Measurements from ENCODE around the gene YPEL1.

The YPEL1 gene, protein sequence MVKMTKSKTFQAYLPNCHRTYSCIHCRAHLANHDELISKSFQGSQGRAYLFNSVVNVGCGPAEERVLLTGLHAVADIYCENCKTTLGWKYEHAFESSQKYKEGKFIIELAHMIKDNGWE

DNA sequence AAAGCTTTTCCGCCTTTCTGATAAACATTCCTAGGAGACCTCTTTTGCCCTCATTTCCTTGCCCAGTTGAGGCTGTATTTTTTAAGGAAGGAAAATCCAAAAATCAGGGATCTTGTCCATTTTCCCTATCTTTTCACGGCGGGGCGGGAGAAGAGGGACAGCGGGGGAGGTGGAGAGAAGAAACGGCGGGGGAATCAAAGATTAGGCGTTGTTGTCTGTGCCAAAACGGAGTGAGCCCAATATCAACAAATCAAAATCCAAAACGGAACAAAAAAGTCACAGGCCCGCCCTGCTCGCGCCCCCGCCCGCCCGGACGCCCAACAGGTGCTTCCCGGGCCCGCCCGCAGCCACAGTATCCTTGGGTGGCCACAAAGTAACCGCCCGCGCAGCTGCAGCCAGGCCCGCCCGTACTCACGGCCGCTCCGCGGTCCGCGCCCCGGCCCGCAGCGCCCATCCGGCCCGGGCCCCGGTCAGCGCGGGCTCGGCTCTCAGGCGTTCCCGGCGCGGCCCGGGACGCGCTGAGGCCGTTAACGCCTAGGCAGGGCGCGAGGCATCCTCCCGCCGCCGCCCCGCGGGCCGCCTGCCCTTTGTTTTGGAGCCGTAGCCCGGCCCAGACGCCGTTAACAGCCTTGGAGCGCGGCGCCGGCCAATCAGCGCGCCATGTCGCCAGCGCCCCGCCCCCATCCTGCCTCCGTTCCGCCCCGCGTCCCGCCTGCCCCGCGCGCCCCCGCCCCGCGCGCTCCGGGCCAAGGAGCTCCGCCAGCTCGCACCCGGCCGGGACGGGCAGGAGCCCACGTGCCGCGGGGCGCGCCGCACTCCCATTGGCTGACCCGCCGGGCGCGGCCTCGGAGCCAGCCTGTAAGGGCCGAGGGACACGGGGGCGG lies at the start of gene YPEL1:
Gene YPEL1 (minus strand): TSS at position 595 of the 884 bp plus-strand sequence. CDS start 25,050 bp downstream, outside the sequence.
- peak; percentile 83 for DNase-seq

DNA sequence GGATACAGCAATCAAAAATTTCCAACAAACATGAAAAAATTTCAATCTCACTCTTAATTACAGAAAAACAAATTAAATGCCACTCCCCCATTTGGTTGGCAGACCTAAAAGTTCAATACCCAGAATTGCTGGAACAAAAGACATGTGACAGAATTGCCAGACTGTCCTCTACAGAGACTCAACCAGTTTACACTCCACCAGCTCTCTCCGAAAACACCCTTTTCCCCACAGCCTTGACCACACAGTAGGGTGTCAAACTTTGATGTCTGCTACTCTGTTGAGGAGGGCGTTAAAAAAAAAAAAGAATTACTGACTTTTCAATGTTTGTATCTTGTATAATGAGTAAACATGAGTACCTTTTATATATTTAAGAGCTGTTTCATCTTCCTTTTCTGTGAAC lies 44.7 kb upstream of the YPEL1 start:
- DNase-seq = no peak

DNA sequence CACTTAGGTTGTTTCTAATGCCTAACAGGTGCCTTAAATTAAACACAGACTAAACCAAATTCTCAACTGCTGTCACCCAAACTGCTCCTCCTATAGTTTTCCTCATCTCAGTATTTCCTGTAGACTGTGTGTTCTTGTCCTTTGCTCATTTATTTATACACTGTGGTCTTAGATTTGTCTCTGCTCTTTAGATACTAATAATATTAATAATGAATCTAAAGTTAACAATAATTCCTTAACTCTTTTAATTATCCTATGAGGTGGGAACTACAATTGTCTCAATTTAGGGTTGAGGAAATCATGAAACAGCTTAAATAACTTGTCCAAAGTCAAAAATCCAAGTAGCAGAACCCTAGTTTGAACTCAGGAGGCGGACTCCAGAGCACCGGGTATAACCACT lies 43.9 kb upstream of the YPEL1 start:
- no peak for DNase-seq

DNA sequence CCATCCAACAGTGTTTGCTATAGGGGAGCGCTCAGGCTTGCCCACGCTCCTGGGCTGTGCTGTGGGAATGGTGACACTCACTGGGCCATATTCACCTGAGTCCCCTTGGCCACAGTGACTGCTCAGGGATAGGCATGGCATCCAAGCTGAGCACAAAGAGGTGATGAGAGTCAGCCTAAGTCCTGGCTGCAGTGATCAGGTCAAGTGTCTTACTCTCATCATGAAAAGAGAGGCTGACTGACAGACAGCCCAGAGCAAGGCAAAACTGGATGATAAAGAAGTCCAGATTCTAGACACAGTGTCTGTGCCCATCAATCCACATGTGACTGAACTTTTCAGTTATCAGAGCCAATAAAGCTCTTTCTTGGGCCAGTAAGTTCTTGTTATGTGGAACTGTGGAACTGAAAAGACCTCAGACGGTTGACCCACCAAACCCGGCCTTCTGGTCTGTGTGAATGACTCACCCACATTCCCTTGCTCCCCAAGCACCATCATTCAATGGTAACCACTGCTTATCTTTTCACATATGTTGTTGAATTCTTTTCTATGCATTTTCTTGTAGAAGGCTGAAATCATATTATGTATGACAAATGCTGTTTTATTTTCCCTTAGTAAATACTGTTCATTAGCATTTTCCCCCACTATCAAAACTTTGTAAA lies 43.2 kb upstream of the YPEL1 start:
- DNase-seq = no peak

DNA sequence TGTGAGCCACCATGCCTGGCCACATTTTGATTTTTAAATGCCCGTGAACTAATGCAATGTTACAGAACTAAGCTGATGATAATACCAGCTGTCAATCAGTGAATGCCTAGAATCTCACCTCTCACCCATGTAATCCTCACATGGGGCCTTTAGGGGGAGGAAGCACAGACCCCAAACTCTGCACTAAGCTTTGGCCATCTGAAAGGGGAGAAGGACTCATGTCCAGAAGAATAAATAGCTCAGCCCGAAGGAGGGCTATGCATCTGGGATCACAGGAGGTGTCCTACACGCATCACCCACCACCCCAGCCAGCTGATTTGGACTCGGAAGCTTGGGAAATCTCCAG lies 36.0 kb upstream of the YPEL1 start:
- no peak for DNase-seq

DNA sequence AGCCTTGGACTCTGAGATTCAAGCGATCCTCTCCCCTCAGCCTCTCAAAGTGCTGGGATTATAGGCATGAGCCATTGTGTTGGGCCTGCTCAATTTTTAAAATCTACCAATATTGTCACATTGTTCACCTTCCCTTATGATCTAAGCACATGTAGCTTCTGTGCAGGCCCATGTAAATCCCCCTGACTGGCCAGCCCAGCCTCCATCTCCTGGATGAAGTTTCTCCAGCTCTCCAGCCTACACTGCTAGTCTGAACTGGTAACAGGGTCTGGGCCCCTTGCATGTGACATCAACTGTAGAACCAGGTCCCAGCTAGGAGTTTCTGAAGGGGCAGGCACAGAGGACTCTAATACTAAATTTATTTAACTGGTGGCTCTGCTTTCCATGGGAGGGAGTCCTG lies 32.8 kb upstream of the YPEL1 start:
- no peak for DNase-seq

DNA sequence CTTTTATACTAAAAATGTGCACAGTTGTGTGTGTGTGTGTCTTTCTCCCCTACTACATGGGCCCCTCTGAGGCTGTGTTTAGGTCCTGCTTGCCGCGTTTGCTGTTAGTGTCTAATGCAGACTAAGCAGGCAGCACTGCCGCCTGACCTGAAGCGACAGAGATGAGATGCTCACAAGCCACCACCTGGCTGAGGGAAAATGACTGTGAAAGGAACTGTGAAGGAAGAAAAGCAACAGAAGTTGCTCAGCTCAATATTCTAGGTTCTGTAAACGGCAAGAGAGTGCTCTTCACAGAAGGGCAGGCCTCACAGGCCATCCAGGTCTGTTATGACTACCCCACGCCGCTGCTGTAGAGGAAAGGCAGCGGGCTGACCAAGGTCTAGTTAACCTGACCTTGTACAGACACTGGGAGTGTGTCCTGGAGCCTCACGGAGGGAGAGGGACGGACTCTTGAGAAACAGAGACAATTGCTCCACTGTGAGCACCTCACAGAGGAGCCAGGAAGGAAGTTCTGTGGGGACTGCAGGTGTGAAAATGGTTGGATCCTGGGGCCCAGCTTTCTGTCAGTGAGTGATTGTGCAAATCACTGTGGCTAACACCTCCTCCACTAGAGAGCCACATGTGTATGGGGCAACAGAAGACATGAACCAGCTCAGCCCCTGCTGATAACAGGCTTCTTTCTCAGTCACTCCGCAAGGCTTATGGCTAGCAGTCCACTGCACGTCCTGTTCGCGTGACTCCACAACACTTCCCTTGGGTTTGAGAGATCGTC lies 31.3 kb upstream of the YPEL1 start:
- DNase-seq = no peak

DNA sequence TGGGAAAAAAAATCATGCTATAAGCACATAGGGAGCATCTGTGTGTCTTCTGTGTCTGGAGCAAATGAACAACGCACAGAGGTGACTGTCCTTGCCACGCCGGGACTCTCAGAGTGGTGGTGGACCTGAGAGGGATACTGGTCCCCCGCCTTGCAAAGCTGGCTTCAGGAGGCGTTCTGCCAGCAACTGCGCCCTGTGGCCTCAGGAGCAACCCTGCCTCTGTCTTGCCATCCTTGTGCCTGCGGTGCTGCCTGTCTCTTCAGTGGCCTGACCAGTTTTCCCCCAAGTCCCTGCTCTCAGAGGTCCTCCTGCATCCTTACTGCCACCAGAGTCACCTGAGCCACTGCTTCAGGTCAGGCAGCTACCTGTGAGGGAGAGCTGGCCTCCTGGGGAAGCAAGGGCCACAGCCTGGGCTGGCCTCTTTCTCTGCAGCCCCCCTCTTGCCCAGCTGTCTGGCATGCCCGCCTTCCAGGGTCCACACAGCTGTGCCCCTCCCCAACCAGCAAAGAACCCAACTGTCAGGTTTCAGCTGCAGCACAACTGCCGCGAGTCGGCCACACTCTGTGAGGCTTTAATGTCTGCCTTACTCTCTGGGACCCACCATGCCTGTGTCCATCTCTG lies 30.4 kb upstream of the YPEL1 start:
- DNase-seq = no peak

DNA sequence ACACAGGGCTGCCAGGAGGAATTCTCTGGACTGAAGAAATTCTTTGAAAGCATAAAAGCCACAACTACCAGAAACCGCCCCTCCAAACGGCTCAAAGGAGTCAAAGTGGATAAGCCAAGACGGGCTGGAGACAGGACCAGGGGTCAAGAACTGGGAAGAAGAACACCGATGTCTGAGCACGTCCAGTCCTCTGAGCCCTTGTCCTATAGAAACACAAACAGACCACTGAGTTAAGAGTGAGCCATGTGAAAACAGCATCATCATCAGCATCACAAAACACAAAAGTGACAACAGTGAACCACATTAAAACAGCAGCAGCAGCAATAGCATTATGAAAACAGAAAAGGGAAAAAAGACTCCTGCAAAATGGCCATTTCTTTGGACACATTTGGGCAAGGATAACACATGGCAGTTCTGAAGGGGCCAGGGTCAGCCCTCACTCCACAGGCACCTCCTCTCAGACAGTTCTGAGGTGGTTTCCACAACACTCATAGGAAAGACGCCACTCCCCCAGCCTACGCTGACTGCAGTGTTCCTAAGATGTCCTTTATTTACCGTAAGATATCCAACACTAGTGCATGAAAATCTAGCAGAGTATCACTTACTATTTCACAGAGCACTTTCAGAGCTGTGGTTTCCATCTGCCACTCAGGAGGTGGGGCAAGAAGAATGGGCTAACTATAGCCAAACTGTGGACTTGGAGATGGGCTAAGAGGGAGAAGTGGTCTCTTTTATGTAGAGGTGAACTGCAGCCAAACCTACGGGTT lies 28.6 kb upstream of the YPEL1 start:
- no peak for DNase-seq

DNA sequence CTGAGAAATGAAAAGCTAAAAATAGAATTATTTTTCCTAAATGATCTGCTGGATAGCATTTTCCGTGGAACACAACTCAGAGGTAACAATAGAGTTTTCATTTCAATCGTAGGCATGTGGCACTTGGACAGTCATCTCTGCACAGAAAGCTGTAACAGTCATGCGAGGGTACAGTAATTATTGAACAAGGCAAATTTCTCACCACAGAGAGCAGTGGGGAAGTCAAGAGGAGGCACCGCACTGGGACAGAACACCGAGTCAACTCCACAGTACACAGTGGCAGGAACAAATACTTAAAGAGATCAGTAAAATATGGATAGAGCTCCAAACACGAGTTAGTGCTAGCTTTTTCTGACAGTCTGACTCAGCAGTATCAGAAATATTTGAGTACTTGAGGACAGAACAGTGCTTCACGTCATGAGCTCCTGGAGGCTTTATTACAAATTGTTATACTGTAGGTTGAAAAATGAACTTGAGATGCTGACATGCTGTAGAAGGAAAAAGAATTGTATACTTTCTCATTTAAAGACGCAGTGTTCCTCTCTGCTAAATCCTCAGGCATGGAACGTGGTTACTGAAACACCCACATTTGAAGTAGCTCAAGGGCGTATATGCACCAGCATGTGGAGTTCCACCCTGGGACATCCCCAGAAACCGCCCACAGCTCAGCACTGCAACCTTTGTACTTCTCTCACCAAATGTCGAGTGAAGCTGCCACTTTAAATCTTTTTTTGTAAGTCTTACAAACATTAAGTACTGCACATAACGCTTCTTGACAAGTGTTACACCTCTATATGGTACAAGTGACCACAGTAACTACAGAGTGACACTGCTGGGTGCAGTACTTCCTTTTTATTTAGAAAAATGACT lies 27.4 kb upstream of the YPEL1 start:
- DNase-seq = no peak

DNA sequence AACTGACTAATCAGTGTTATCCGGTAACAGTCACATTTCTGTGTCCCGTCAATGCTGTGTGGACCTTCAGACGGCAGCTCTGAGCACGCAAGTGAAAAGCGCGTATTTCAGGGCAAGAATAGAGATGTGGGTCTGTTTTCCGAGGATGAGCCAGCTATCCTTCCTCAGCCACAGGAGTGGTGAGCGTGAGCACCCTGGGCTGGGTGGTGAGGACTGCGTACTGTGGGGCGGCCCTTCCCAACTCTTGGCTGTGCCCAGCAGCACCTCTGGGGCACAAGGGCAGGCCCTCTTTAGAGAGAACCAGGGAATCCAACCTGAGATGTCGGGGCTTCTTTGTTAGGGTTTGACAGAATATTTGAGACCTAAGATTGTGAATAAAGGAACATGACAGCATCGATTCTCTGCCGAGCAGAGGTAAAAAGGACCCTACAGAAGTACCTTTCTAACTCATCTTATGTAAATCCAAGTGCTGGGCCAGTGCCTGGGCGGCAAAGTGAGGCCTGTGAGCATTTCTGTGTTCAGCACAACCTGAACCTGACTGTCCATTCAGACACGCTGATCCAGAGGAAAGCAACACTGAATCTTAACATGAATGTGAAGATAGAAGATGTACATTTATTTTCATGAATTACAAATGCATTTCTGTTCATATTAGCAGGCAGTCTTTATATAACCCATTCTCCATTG lies 26.5 kb upstream of the YPEL1 start:
- no peak for DNase-seq

DNA sequence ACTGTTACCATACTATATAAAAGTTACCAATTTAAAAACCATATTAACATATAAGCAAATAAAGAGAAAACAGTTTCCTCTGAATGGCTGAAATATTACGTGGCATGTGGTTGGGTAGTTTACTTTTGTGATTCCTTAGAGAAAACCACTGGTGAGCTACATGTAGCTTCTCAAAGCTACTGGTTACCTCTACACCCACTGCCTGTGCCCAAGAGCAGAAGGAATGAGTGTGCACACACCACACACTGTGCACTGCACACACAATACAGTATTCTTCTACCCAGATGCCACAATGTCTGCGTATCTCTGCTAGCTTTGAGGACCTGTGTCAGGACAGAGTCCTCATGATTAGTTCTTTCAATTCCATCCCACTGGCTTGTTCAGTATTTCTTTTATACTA lies 25.5 kb upstream of the YPEL1 start:
- DNase-seq = no peak

DNA sequence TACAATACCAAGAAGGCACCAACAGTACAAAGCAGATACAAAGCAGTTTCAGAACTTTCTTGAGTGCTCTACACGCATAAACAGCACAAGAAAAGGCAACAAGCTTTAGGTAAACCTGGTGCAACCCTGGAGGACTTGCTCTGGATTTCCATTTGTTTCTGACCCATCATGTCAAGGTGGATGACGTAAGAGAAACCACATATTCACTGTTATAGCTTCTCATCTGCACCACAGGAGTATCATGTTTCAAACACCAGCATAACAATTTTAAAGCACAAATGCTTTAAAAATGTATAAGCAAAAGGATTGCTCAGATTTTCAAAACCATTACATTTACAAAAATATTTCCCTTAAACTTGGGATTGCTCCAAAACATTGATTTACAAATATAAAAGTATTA lies 25.0 kb upstream of the YPEL1 start:
- no peak for DNase-seq

DNA sequence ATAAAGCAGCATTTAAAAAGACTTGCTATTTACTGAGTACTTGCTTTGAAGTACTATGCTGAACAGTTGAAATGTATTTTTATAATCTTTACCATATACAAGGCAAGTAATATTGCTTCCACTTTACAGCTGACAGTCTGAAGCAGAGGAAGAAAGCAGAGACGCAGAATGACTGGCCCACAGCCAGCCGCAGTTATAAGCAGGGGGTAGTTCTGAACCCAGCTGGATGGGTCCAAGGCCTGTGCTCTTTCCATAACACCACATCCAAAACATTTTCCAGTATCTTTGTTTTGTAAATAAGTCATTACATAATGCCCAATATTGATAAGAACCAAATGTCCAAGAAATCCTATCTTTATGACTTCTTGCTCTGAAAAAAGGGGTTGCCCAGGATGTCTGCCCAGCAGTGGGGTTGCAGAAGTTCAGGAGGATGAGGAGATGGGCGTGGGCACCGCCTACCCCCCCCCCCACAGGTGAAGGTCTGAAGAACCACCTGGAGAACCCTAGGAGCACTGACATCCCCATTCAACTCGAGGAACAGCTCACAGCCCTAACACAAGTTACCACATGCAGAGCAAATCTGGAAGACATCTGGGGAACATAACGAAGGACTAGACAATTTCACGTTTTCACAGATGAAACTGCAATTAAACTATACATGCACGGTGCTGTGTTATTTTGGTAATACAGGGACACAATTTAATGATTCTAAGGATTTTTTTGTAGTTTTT lies 24.2 kb upstream of the YPEL1 start:
- no peak for DNase-seq

DNA sequence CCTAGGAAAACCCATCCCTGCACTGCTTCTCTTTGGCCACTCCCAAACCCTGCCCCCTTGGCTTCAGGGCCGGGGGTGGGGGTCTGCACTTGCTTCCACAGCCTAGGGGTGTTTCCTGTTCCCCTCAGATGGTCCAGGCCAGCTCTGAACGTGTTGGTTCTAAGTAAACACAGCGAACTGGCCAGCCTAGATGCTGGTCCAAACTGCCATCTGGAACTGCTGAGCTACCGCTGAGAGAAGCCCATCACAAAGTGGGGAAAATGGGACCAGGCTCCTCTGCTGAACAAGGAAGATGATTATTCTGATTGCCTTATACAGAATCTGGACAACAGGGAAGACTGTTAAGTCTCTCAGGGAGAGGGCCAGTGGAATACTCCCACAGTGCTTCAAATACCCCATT lies 23.5 kb upstream of the YPEL1 start:
- DNase-seq = no peak

DNA sequence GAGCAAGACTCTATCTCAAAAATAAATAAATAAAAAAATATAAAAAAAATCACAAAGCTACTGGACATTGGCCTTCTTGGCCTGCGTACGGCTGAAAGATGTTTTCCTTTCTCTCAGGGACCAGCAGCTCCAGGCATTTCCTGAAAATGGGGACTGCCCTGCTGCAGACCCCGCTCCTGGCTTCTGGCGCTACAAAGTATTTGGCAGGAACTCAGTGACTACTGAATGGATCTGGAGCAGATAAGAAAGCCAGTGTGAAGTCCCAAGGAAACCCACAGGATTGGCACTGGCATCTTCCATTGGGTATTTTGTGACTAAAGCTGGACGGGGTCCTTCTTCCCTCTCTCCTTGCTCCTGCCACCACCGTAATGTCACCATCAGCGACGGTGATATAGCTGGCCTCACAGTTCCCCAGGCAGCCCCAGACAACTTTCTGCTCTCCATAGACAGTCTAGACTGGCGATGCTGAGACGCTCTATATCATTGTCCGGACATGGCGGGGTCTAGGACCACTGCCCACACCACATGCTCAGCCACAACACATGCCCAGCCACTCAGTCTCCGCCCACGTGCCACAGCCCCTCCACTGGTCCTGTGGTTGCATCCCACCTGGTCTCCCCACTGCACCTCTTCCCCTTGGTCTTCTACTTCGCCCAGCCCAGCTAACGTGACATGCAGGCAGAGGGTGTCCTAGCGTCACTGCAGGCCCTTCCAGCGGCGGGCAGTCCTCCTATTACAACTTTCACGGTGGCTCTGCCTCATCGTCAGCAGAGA lies 22.7 kb upstream of the YPEL1 start:
- no peak for DNase-seq

DNA sequence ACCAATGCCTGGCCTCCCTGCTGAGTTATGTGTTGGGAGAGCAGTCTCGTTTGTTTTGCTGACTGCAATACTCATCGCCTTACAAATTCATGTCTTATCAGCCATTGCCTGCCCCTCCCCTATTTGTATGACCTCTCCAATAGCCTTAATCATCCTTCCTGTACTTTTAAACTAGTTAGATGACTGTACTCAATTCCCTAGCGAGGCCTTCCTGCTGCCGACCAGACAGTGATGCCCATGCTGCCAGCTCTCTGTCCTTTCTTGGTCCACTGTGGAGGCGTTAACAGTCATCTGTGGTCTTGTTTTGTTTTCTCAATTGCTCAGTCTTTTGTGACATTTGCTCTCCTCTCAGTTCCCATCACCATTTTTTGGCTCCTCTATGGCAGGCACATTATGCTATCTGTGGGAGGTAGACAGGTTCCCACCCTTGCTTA lies 20.3 kb upstream of the YPEL1 start:
- DNase-seq = no peak

DNA sequence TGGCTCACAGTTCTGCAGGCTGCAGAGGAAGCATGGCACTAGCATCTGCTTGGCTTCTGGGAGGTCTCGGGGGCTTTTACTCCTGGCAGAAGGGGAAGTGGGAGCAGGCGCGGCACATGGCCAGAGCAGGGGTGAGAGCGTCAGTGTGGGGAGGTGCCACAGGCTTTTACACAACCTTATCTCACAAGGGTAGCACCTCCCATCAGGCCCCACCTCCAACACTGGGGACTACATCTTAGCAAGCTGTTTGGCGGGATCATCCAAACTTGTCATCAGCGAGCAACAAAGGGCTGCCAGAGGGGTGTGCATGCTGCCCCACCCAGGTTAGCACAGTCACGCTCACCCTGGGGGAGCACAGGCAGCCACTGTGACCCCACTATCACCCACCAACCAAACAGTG lies 18.9 kb upstream of the YPEL1 start:
- no peak for DNase-seq

All from NCI-H1092 treated with DMSO at 0.1 percent for 48 hours (cell line).